Stimulated activated CD8-positive, alpha-beta memory T cell treated with anti-CD3 and anti-CD28 coated beads, Interleukin-12 subunit alpha, Interleukin-12 subunit beta, amount 100 ng/mL, for 4 hours (primary cell): ENCODE data around the gene PPM1L.

Source experiments
- DNase-seq: peaks from one replicate; pipeline ENCODE4 v3.0.0-alpha.2; 2020; ENCODE audit warnings: low read depth

PPM1L gene

DNA sequence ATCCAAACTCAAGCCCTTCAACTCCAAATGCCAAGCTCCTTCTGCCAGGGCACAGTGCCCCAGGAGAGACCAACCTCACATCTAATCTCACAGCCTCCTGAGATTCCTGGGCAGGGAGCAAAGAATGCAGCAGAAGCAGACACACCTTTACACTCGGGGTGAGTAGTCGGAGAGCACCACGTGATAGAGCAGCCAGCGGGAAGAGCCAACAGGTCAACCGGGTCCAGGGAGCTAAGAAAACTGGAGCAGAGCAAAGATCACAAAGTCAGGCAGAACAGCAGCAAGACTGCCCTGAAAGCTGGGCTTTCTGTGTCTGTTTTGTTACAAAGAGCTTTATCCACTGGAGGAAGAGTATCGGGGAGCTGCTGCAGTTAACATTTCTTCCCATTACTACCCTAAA is 345.0 kb downstream of the PPM1L start:
- no peak for DNase-seq

DNA sequence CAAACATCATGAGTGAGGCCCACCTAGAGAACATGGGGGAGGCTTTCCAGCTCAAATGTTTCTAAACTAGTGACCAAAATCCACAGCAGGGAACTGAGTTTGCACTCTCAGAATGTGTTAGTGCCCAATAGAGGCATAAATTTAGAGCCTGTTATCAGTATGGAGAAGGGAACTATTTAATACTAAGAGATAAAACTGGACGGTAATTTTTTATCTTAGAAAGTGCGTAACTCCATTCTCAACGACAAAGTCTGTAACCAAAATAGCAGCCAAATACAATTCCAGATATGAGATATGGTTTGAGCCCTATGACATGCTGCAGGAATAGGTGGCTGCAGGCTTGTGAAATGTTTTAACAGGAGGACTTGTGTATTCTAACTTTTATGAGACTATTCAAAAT is 345.6 kb downstream of the PPM1L start:
- DNase-seq, result no peak

DNA sequence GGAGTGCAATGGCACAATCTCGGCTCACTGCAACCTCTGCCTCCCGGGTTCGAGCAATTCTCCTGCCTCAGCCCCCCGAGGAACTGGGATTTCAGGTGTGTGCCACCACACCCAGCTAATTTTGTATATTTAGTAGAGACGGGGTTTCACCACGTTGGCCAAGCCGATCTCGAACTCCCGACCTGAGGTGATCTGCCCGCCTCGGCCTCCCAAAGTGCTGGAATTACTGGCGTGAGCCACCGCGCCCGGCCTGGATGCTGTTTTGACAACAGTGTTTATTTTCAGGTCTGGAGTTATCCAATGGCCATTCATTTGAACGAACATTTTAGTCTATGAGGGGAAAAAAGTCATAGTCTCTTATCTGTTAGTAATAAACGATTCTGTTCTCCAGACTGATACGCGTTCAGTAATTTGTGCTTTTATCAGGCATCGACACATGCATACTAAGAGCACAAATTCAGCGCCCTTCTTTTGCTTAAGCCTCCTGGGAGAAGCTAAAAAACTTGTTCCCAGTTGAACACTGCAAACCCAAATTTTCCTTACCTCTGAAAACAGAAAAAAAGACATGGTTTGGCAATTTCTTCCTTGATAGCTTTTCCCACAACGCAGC is 347.9 kb downstream of the PPM1L start:
- no peak for DNase-seq

DNA sequence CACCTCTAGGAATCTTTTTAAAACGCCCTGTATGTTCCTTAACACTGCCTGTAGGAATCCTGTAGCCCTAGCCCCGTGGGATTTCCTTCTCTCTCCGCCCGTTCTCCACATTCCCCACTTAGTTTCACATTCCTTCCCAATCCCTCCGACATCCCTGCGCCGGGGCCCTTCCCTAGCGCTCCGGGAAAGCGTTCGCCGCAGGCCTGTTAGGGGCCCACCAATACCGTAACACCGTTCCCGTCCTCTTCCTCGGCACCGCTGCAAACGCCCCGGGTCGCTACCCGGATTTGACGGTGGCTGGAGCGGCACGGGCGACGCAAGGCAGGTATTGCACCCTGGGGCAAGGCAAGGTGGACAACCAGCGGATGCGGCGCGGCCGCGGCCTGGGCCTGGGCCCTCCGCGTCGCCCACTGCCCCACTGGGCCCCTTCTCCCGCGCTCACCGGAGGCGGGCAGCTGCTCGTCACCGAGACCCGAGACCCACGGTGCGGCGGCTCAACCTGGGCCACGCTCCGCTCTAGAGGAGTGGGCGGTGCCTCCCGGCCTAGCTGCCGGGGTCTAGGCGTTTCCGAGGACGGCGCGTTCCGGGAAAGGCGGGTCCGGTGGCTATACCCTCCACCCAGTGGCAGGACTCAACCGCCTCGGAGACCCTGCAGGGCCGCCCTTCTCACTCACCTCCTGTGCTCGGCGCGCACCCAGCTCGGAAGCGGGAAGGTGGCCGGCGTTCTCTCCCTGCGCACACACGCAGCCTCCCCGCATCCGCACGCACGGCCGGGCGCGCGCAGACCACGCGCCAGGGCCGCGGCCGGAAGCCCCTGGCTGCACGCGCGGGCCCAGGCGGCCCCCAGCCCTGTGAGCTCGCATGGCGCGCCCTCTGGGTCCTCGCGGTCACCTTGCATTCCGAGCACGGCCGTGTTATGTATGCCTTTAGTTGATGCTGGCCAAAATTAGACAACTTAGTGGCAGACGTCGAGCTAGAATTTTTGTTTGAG is 348.8 kb downstream of the PPM1L start, which contains the start of gene B3GALNT1:
Gene B3GALNT1 (minus strand): TSS at position 789 of the 991 bp plus-strand sequence. CDS start 18,595 bp downstream, outside the sequence.
- DNase-seq, result peak; percentile 2

DNA sequence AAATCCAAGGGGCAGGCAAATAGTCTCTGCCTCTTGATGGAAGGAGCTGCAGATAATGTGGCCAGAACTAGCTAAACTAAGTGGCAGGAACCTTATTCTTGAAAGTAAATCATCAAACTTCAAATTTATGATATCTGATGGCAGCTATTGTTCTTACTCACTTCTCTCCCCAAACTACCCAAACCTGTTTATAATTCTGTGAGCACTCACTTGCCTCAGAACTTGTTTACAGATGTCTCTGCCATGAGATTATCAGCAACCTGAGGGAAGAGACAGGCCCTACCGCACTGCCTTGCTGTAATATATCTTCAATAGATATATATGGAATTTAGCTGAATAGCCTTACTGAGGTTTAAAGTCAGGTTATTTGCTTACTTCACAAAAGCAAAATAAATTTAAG is 351.3 kb downstream of the PPM1L start:
- no peak for DNase-seq

DNA sequence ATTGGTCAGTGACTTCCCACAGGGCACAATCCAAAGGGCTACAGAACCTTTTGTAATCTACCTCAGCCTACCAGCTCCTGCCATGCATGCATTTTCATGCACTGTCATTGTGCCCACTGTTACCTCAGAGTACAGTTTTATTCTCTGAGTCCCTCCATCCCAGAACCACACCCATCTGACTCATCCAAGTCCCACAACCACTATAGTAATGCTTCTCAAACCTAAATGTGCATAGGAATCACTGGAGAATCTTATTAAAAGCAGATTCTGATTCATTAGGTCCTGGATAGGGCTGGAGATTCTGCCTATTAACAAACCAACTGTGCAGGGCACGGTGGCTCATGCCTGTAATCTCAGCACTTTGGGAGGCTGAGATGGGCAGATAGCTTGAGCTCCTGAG is 352.8 kb downstream of the PPM1L start:
- DNase-seq, result no peak

DNA sequence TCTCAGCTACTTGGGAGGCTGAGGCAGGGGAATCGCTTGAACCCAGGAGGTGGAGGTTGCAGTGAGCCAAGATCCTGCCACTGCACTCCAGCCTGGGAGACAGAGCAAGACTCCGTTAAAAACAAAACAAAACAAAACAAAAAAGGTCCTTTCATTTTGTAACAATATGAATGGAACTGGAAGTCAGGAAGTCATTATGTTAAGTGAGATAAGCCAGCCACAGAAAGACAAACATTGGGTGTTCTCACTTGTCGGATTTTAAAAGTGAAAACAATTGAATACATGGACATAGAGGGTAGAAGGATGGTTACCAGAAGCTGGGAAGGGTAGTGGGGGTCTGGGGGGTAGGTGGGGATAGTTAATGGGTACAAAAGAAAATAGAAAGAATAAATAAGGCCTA is 361.6 kb downstream of the PPM1L start:
- no peak for DNase-seq

DNA sequence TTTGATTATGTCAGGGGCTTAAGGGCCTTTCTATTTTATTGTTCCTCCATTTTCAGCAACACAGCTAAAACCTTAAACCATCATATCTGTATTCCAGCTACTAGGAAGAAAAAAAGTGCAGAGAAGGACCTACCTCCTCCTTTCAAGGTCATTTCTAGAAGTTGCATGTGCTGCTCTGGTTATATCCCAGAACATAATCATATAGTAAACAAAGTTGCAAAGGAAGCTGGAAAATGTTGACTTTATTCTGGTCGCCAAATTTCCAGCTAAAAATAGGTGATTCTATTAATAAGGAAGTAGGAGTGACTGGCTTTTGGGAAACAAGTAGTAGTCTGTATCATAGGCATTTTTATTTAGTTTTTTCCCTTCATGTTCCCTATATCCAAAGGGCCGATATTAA is 370.5 kb downstream of the PPM1L start:
- no peak for DNase-seq
